Naive thymus-derived CD4-positive, alpha-beta T cell (primary cell): ENCODE measurements around the gene DSN1. TPM values are rescaled to one million over a fixed set of nuclear protein-coding genes. Genes with fewer than 3 reads are reported as not detected.
A peak's percentile ranks its signal among the peaks of the same experiment; 100 is the strongest.

Source experiments
- ATAC-seq: fragments of 150-1000 bp; cut with Tn5 transposase; 2 replicates; pipeline ENCODE4 v1.10.0; 2021; ENCODE audit warnings: mild to moderate bottlenecking, moderate library complexity
- CTCF ChIA-PET: fragments of 350-600 bp; sonication (Branson Sonifier 250); formaldehyde crosslinking; loops from one replicate; lab custom pipeline; 2021; ENCODE audit warnings: antibody characterized with exemption; lab: Charles Lee
- POLR2A ChIA-PET: fragments of 350-600 bp; sonication (Branson Sonifier 250); formaldehyde crosslinking; loops from one replicate; lab custom pipeline; 2021; ENCODE audit warnings: antibody characterized with exemption, inconsistent platforms; lab: Charles Lee
- DNase-seq, 9 donors: peaks; one replicate each; pipeline versions ENCODE4 v3.0.0 to v3.0.0-alpha.2; 2020 to 2022; ENCODE audit warnings: mixed read lengths in 1 of 9
- H3K27ac ChIP-seq: one replicate; pipeline ENCODE4 v1.7.0; 2013; ENCODE audit warnings: mild to moderate bottlenecking, low read depth, low read length, moderate library complexity
- H3K27me3 ChIP-seq, 2 donors: one replicate each; pipeline ENCODE4 v1.7.0; 2013; ENCODE audit warnings: low read length in 2 of 2, mild to moderate bottlenecking in 2 of 2, moderate library complexity in 2 of 2; ENCODE audit not compliant: control insufficient read depth in 2 of 2, insufficient read depth in 2 of 2
- H3K36me3 ChIP-seq, 3 experiments: 1 replicate in 2 of 3; 2 replicates in 1 of 3; pipeline ENCODE4 v1.7.0; 2013; ENCODE audit warnings: low read length in 3 of 3, mild to moderate bottlenecking in 3 of 3, moderate library complexity in 1 of 3; ENCODE audit not compliant: insufficient read depth in 3 of 3, control insufficient read depth in 2 of 3
- H3K4me1 ChIP-seq, 2 donors: one replicate each; pipeline ENCODE4 v1.7.0; 2013; ENCODE audit warnings: low read length in 2 of 2, mild to moderate bottlenecking in 2 of 2, moderate library complexity in 1 of 2; ENCODE audit not compliant: control insufficient read depth in 2 of 2, insufficient read depth in 2 of 2
- H3K4me3 ChIP-seq: 2 replicates; pipeline ENCODE4 v1.7.0; 2013; ENCODE audit warnings: mild to moderate bottlenecking, low read length
- H3K9me3 ChIP-seq, 3 experiments: 1 replicate in 2 of 3; 2 replicates in 1 of 3; pipeline ENCODE4 v1.7.0; 2013; ENCODE audit warnings: low read length in 3 of 3; ENCODE audit not compliant: control insufficient read depth in 2 of 3
- H3K27ac Mint-ChIP-seq, 9 donors: one replicate each; pipeline ENCODE4 v1.8.0; 2020 to 2022; ENCODE audit warnings: mixed read lengths in 9 of 9, mild to moderate bottlenecking in 8 of 9, moderate library complexity in 5 of 9, inconsistent platforms in 2 of 9
- H3K27me3 Mint-ChIP-seq, 5 donors: one replicate each; pipeline ENCODE4 v1.8.0; 2021 to 2022; ENCODE audit warnings: mixed read lengths in 5 of 5, mild to moderate bottlenecking in 1 of 5
- H3K36me3 Mint-ChIP-seq, 5 donors: one replicate each; pipeline ENCODE4 v1.8.0; 2020 to 2022; ENCODE audit warnings: mixed read lengths in 5 of 5, mild to moderate bottlenecking in 3 of 5, inconsistent platforms in 1 of 5
- H3K4me1 Mint-ChIP-seq, 7 donors: one replicate each; pipeline ENCODE4 v1.8.0; 2020 to 2022; ENCODE audit warnings: mixed read lengths in 7 of 7, mild to moderate bottlenecking in 3 of 7, inconsistent platforms in 1 of 7
- H3K4me3 Mint-ChIP-seq, 10 donors: one replicate each; pipeline ENCODE4 v1.8.0; 2020 to 2022; ENCODE audit warnings: mild to moderate bottlenecking in 10 of 10, mixed read lengths in 10 of 10, moderate library complexity in 6 of 10, inconsistent platforms in 2 of 10
- H3K9me3 Mint-ChIP-seq, 11 donors: one replicate each; pipeline ENCODE4 v1.8.0; 2020 to 2022; ENCODE audit warnings: mixed read lengths in 11 of 11, mild to moderate bottlenecking in 4 of 11, inconsistent platforms in 1 of 11, moderate library complexity in 1 of 11
- intact Hi-C, 2 donors: fragments of 100-400 bp; cut with micrococcal nuclease; formaldehyde crosslinking; loops; one replicate each; pipeline ENCODE4 v1.15.1; 2023
- polyA plus RNA-seq, 2 donors: library from polyadenylated mRNA; unstranded; fragments of 300-500 nt; fragmentation: Illumina TruSeq; gene quantifications; one replicate each; pipeline ENCODE4 v1.2.3, GENCODE V29; 2021
- total RNA-seq, 6 experiments: library from RNA in 5 of 6; stranded (reverse) in 5 of 6; gene quantifications; 1 replicate in 5 of 6; 2 replicates in 1 of 6; pipeline ENCODE4 v1.2.3 and lab custom pipeline; 2021 to 2026

DSN1 gene
- total and polyA plus RNA-seq, 7 experiments from 2014 or later: 9.0 to 27.5 (median 11.1) TPM

- peaks cover 0 to 2% (median 0%) of the 10 kb centered on the region in 5 donors for H3K27me3 Mint-ChIP-seq
- intact Hi-C loops: loop anchor here (1.0 to 10.0 kb wide), 7 partner anchors 27 to 818 kb away; partner anchors contain the start of genes NDRG3 (in 2 of the 2), MROH8 (in 1 of the 2), RBL1 (in 1 of the 2) and RPN2 (in 1 of the 2)
- Histone ChIP-seq H3K4me3 (peak overlapping the region; percentile 96), H3K4me1 (peaks cover 8 to 13% of the 10 kb centered on the region in 2 donors), H3K9me3 (no peaks in the 10 kb centered on the region), H3K27me3 (no peaks in the 10 kb centered on the region), H3K27ac (peak overlapping the region; percentile 93), H3K36me3 (peaks cover 0 to 12% (median 0%) of the 10 kb centered on the region in 3 experiments)
- ATAC-seq (no peak), DNase-seq (no peak)
- POLR2A ChIA-PET: interaction anchor here (0.8 to 1.9 kb wide), 6 partner anchors 83 to 312 kb away, joined by 3 to 7 read pairs (median 4); partner anchors contain the start of gene SLA2
- peak overlapping the region; percentile 83 to 98 (median 95) for H3K4me3 Mint-ChIP-seq
- peaks cover 8 to 36% (median 27%) of the 10 kb centered on the region in 7 donors for H3K4me1 Mint-ChIP-seq
- CTCF ChIA-PET: no interaction called here
- H3K36me3 Mint-ChIP-seq: peaks cover 0 to 5% (median 0%) of the 10 kb centered on the region in 5 donors
- H3K9me3 Mint-ChIP-seq: peaks cover 0 to 5% (median 0%) of the 10 kb centered on the region in 11 donors
- H3K27ac Mint-ChIP-seq: peak overlapping the region; percentile 90 to 100 (median 97)
Observed at GRCh38 chr20:36773107-36773596, 411 bp downstream of the DSN1 start.

GRCh38 chr20:36770680-36771079 lies 2.9 kb downstream of the DSN1 start:
- intact Hi-C loops: loop anchor here in 1 of 2 donors (5.0 to 10.0 kb wide), 3 partner anchors 327 to 816 kb away; partner anchors contain the start of genes MROH8, RBL1, RPN2 and SCAND1
- Mint-ChIP-seq H3K27me3 (peaks cover 0 to 2% (median 0%) of the 10 kb centered on the region in 5 donors), H3K4me3 (peak overlapping the region in 1 of 10 donors; percentile 48), H3K4me1 (peaks cover 8 to 36% (median 27%) of the 10 kb centered on the region in 7 donors), H3K9me3 (peaks cover 0 to 5% (median 0%) of the 10 kb centered on the region in 11 donors), H3K27ac (peak overlapping the region in 3 of 9 donors; percentile 6 to 27 (median 13)), H3K36me3 (peaks cover 0 to 7% (median 0%) of the 10 kb centered on the region in 5 donors)
- Histone ChIP-seq H3K36me3 (peaks cover 0 to 12% (median 0%) of the 10 kb centered on the region in 3 experiments), H3K4me1 (peaks cover 8 to 13% of the 10 kb centered on the region in 2 donors), H3K9me3 (no peaks in the 10 kb centered on the region), H3K27ac (no peak overlapping the region), H3K4me3 (no peak overlapping the region), H3K27me3 (no peaks in the 10 kb centered on the region)
- POLR2A ChIA-PET: interaction anchor here (0.8 kb wide), 1 partner anchor 198 kb away, joined by 3 read pairs; no protein-coding TSS in a partner anchor
- CTCF ChIA-PET: no interaction called here
- ATAC-seq (no peak), DNase-seq (no peak)

- H3K4me3 Mint-ChIP-seq: no peak overlapping the region
- ChIA-PET POLR2A (interaction anchor here (0.5 to 1.3 kb wide), 4 partner anchors 14 to 219 kb away, joined by 3 to 5 read pairs (median 4); no protein-coding TSS in a partner anchor), CTCF (no interaction called here)
- intact Hi-C loops: no loop called here
- Histone ChIP-seq H3K27ac (no peak overlapping the region), H3K36me3 (peaks cover 0 to 10% (median 0%) of the 10 kb centered on the region in 3 experiments), H3K27me3 (no peaks in the 10 kb centered on the region), H3K4me3 (no peak overlapping the region), H3K4me1 (peaks cover 7 to 8% of the 10 kb centered on the region in 2 donors), H3K9me3 (no peaks in the 10 kb centered on the region)
- DNase-seq (no peak), ATAC-seq (no peak)
- H3K27me3 Mint-ChIP-seq: peaks cover 0 to 2% (median 0%) of the 10 kb centered on the region in 5 donors
- H3K9me3 Mint-ChIP-seq: peaks cover 0 to 5% (median 0%) of the 10 kb centered on the region in 11 donors
- peaks cover 8 to 30% (median 20%) of the 10 kb centered on the region in 7 donors for H3K4me1 Mint-ChIP-seq
- no peak overlapping the region for H3K27ac Mint-ChIP-seq
- H3K36me3 Mint-ChIP-seq: peaks cover 0 to 7% (median 0%) of the 10 kb centered on the region in 5 donors
Observed at GRCh38 chr20:36768768-36769430, 4.7 kb downstream of the DSN1 start.

GRCh38 chr20:36761125-36761524 lies 12.4 kb downstream of the DSN1 start:
- DNase-seq (no peak), ATAC-seq (no peak)
- intact Hi-C loops: no loop called here
- ChIA-PET CTCF (no interaction called here), POLR2A (no interaction called here)
- Histone ChIP-seq H3K4me1 (no peaks in the 10 kb centered on the region), H3K9me3 (no peaks in the 10 kb centered on the region), H3K36me3 (peaks cover 0 to 8% (median 0%) of the 10 kb centered on the region in 3 experiments), H3K27ac (no peak overlapping the region), H3K27me3 (no peaks in the 10 kb centered on the region), H3K4me3 (no peak overlapping the region)
- no peak overlapping the region for H3K4me3 Mint-ChIP-seq
- H3K4me1 Mint-ChIP-seq: peaks cover 0 to 16% (median 0%) of the 10 kb centered on the region in 7 donors
- H3K27ac Mint-ChIP-seq: peak overlapping the region in 1 of 9 donors; percentile 55
- no peaks in the 10 kb centered on the region for H3K9me3 Mint-ChIP-seq
- H3K27me3 Mint-ChIP-seq: no peaks in the 10 kb centered on the region
- peaks cover 0 to 15% (median 8%) of the 10 kb centered on the region in 5 donors for H3K36me3 Mint-ChIP-seq

GRCh38 chr20:36760647-36761046 lies 12.9 kb downstream of the DSN1 start:
- CTCF ChIA-PET: no interaction called here
- Histone ChIP-seq H3K27me3 (no peaks in the 10 kb centered on the region), H3K4me1 (no peaks in the 10 kb centered on the region), H3K9me3 (no peaks in the 10 kb centered on the region), H3K36me3 (peaks cover 0 to 9% (median 0%) of the 10 kb centered on the region in 3 experiments), H3K27ac (no peak overlapping the region), H3K4me3 (no peak overlapping the region)
- peak overlapping the region in 1 of 9 donors; percentile 41 for H3K27ac Mint-ChIP-seq
- H3K9me3 Mint-ChIP-seq: no peaks in the 10 kb centered on the region
- POLR2A ChIA-PET: no interaction called here
- intact Hi-C loops: no loop called here
- H3K4me1 Mint-ChIP-seq: peaks cover 0 to 16% (median 0%) of the 10 kb centered on the region in 7 donors
- no peak overlapping the region for H3K4me3 Mint-ChIP-seq
- H3K36me3 Mint-ChIP-seq: peaks cover 0 to 16% (median 8%) of the 10 kb centered on the region in 5 donors
- ATAC-seq: no peak
- no peak for DNase-seq
- H3K27me3 Mint-ChIP-seq: no peaks in the 10 kb centered on the region

GRCh38 chr20:36758276-36758675 lies 15.3 kb downstream of the DSN1 start:
- ChIA-PET POLR2A (interaction anchor here (0.6 kb wide), 1 partner anchor 11 kb away, joined by 3 read pairs; no protein-coding TSS in a partner anchor), CTCF (no interaction called here)
- peaks cover 0 to 19% (median 0%) of the 10 kb centered on the region in 7 donors for H3K4me1 Mint-ChIP-seq
- intact Hi-C loops: no loop called here
- H3K27me3 Mint-ChIP-seq: no peaks in the 10 kb centered on the region
- no peak overlapping the region for H3K4me3 Mint-ChIP-seq
- H3K9me3 Mint-ChIP-seq: no peaks in the 10 kb centered on the region
- H3K9me3 ChIP-seq: no peaks in the 10 kb centered on the region
- DNase-seq (no peak), ATAC-seq (no peak)
- H3K4me1 ChIP-seq: no peaks in the 10 kb centered on the region
- no peaks in the 10 kb centered on the region for H3K27me3 ChIP-seq
- H3K27ac Mint-ChIP-seq: peak overlapping the region in 1 of 9 donors; percentile 28
- H3K36me3 ChIP-seq: peaks cover 0 to 23% (median 0%) of the 10 kb centered on the region in 3 experiments
- peaks cover 0 to 23% (median 8%) of the 10 kb centered on the region in 5 donors for H3K36me3 Mint-ChIP-seq
- H3K4me3 ChIP-seq: no peak overlapping the region
- no peak overlapping the region for H3K27ac ChIP-seq
